Activated CD4-positive, CD25-positive, alpha-beta regulatory T cell treated with anti-CD3 and anti-CD28 coated beads, Interleukin-2, amount 50 U/mL, for 16 hours (primary cell): ENCODE data around the gene TNFAIP8L3.
"Not testable (repeated sequence)": the region's sequence is repeated elsewhere in the genome, so short reads cannot be mapped to it uniquely, and the experiment has no call there.

Source experiments
- DNase-seq: peaks from one replicate; pipeline ENCODE4 v3.0.0-alpha.2; 2020; ENCODE audit warnings: low read depth, low spot score

Gene TNFAIP8L3

GRCh38 chr15:51060030-51060673, 34.6 kb downstream of the TNFAIP8L3 start:
- DNase-seq, result no peak

GRCh38 chr15:51054535-51054934, 40.2 kb downstream of the TNFAIP8L3 start:
- no peak for DNase-seq

GRCh38 chr15:51053571-51053970, 41.1 kb downstream of the TNFAIP8L3 start:
- no peak for DNase-seq

- DNase-seq, result no peak
Measured at GRCh38 chr15:51051776-51052175, 42.9 kb downstream of the TNFAIP8L3 start.

- DNase-seq, result no peak
Measured at GRCh38 chr15:51049081-51049480, 45.6 kb downstream of the TNFAIP8L3 start.

- DNase-seq, result no peak
Measured at GRCh38 chr15:51048308-51048707, 46.4 kb downstream of the TNFAIP8L3 start.

GRCh38 chr15:51046799-51047449, 47.8 kb downstream of the TNFAIP8L3 start:
- DNase-seq, result no peak

GRCh38 chr15:51046016-51046415, 48.7 kb downstream of the TNFAIP8L3 start:
- DNase-seq, result no peak

GRCh38 chr15:51044037-51044727, 50.5 kb downstream of the TNFAIP8L3 start:
- no peak for DNase-seq

- no peak for DNase-seq
Measured at GRCh38 chr15:51038974-51039319, 55.8 kb downstream of the TNFAIP8L3 start.

GRCh38 chr15:51038162-51038973, 56.3 kb downstream of the TNFAIP8L3 start:
- DNase-seq, result no peak

GRCh38 chr15:51037474-51037873, 57.2 kb downstream of the TNFAIP8L3 start:
- DNase-seq, result not testable (repeated sequence)

- no peak for DNase-seq
Measured at GRCh38 chr15:51030649-51031316, 63.9 kb downstream of the TNFAIP8L3 start.

- no peak for DNase-seq
Measured at GRCh38 chr15:51025454-51025846, 69.3 kb downstream of the TNFAIP8L3 start.

GRCh38 chr15:51024735-51025453, 69.8 kb downstream of the TNFAIP8L3 start:
- DNase-seq, result no peak

GRCh38 chr15:51023499-51023898, 71.2 kb downstream of the TNFAIP8L3 start:
- no peak for DNase-seq

- DNase-seq, result no peak
Measured at GRCh38 chr15:51022206-51022605, 72.5 kb downstream of the TNFAIP8L3 start.

- no peak for DNase-seq
Measured at GRCh38 chr15:51016615-51017014, 78.1 kb downstream of the TNFAIP8L3 start.

- no peak for DNase-seq
Measured at GRCh38 chr15:51011212-51011611, 83.5 kb downstream of the TNFAIP8L3 start.

- DNase-seq, result no peak
Measured at GRCh38 chr15:51007131-51007666, 87.5 kb downstream of the TNFAIP8L3 start.
